Osteoblast (primary cell): ENCODE results near the gene CXXC1. TPM values are rescaled to one million over a fixed set of nuclear protein-coding genes. Genes with fewer than 3 reads are reported as not detected.
"Not testable (repeated sequence)": the region's sequence is repeated elsewhere in the genome, so short reads cannot be mapped to it uniquely, and the experiment has no call there.

Experiments
- DNase-seq: peaks from one replicate; pipeline ENCODE4 v3.0.0; 2011; ENCODE audit warnings: low spot score, mixed read lengths; ENCODE audit not compliant: insufficient read length; ENCODE audit errors: missing footprints
- H2AFZ ChIP-seq: 2 replicates; pipeline ENCODE4 v1.6.0; 2011; ENCODE audit warnings: mild to moderate bottlenecking, low read length
- H3K27ac ChIP-seq: 2 replicates; pipeline ENCODE4 v1.5.1; 2011; ENCODE audit warnings: mild to moderate bottlenecking, low read depth, low read length, moderate library complexity
- H3K27me3 ChIP-seq: 2 replicates; pipeline ENCODE4 v1.6.0; 2012; ENCODE audit warnings: mild to moderate bottlenecking, control low read depth, inconsistent platforms, low read length, moderate library complexity; ENCODE audit not compliant: insufficient read depth
- H3K36me3 ChIP-seq: 2 replicates; pipeline ENCODE4 v1.5.1; 2011; ENCODE audit warnings: mild to moderate bottlenecking, low read length, control low read depth, moderate library complexity; ENCODE audit not compliant: insufficient read depth
- H3K4me1 ChIP-seq: 2 replicates; pipeline ENCODE4 v1.5.1; 2011; ENCODE audit warnings: mild to moderate bottlenecking, low read length, control low read depth, moderate library complexity; ENCODE audit not compliant: insufficient read depth
- H3K4me2 ChIP-seq: 2 replicates; pipeline ENCODE4 v1.6.0; 2011; ENCODE audit warnings: mild to moderate bottlenecking, low read length; ENCODE audit not compliant: insufficient read depth
- H3K4me3 ChIP-seq: fragments of 200-600 bp; sonication (generic); 3 replicates; pipeline ENCODE4 v1.5.1; 2012; ENCODE audit warnings: mild to moderate bottlenecking, low read length, inconsistent platforms; ENCODE audit not compliant: insufficient read depth
- H3K79me2 ChIP-seq: 2 replicates; pipeline ENCODE4 v1.6.0; 2012; ENCODE audit warnings: mild to moderate bottlenecking, low read length, control low read depth, inconsistent platforms; ENCODE audit not compliant: insufficient read depth
- H3K9me3 ChIP-seq: 2 replicates; pipeline ENCODE4 v1.5.1; 2011; ENCODE audit warnings: low read depth, low read length, control low read depth
- H4K20me1 ChIP-seq: 2 replicates; pipeline ENCODE4 v1.6.0; 2012; ENCODE audit warnings: mild to moderate bottlenecking, low read length, control low read depth; ENCODE audit not compliant: insufficient read depth
- CTCF ChIP-seq: IDR thresholded peaks from 2 replicates; pipeline ENCODE4 v1.5.1; 2011; ENCODE audit warnings: mild to moderate bottlenecking, low read depth, low read length, moderate library complexity; ENCODE audit errors: extremely low read depth
- total RNA-seq: library from RNA; depleted of rRNA; stranded (reverse); fragments of >200 nt; gene quantifications from 2 replicates; pipeline ENCODE4 v1.2.3, GENCODE V29; 2012

CXXC1 gene
- total RNA-seq, 1 donor = 33.3 TPM

GRCh38 chr18:50297621-50298442 lies 10.3 kb upstream of the CXXC1 start:
- H4K20me1 ChIP-seq = no peaks in the 10 kb centered on the region
- H3K9me3 ChIP-seq = no peaks in the 10 kb centered on the region
- no peak overlapping the region for H3K27ac ChIP-seq
- H3K4me2 ChIP-seq = peak overlapping the region; percentile 98
- no peak for TF ChIP-seq CTCF
- peak overlapping the region; percentile 95 for H2AFZ ChIP-seq
- H3K4me1 ChIP-seq = peaks cover 5% of the 10 kb centered on the region
- DNase-seq = peak; percentile 91
- H3K79me2 ChIP-seq = no peaks in the 10 kb centered on the region
- peak overlapping the region; percentile 71 for H3K4me3 ChIP-seq
- peaks cover 36% of the 10 kb centered on the region for H3K27me3 ChIP-seq
- no peaks in the 10 kb centered on the region for H3K36me3 ChIP-seq

- no peak for TF ChIP-seq CTCF
- H3K9me3 ChIP-seq = no peaks in the 10 kb centered on the region
- H2AFZ ChIP-seq = no peak overlapping the region
- H4K20me1 ChIP-seq = no peaks in the 10 kb centered on the region
- H3K4me1 ChIP-seq = peaks cover 5% of the 10 kb centered on the region
- no peak overlapping the region for H3K4me2 ChIP-seq
- peaks cover 1% of the 10 kb centered on the region for H3K79me2 ChIP-seq
- H3K27me3 ChIP-seq = peaks cover 19% of the 10 kb centered on the region
- no peak for DNase-seq
- no peaks in the 10 kb centered on the region for H3K36me3 ChIP-seq
- H3K4me3 ChIP-seq = no peak overlapping the region
- H3K27ac ChIP-seq = no peak overlapping the region
Measured at GRCh38 chr18:50293039-50293438, 5.5 kb upstream of the CXXC1 start.

- Histone ChIP-seq H3K4me3 (no peak overlapping the region), H3K79me2 (peaks cover 15% of the 10 kb centered on the region), H3K27me3 (peaks cover 6% of the 10 kb centered on the region), H4K20me1 (no peaks in the 10 kb centered on the region), H3K27ac (no peak overlapping the region), H3K4me2 (no peak overlapping the region), H3K36me3 (peaks cover 11% of the 10 kb centered on the region), H3K4me1 (peaks cover 2% of the 10 kb centered on the region), H3K9me3 (no peaks in the 10 kb centered on the region), H2AFZ (no peak overlapping the region)
- TF ChIP-seq CTCF = no peak
- DNase-seq = no peak
Measured at GRCh38 chr18:50289108-50289443, 1.6 kb upstream of the CXXC1 start.

- H4K20me1 ChIP-seq, DNase-seq, H3K4me1 ChIP-seq: not testable (repeated sequence)
Measured at GRCh38 chr18:50288348-50289107, 1.0 kb upstream of the CXXC1 start.

More at GRCh38 chr18:50288348-50289107, 1.0 kb upstream of the CXXC1 start:
- not testable (repeated sequence) for H3K9me3 ChIP-seq, H3K27me3 ChIP-seq
- peak overlapping the region; percentile 100 for H2AFZ ChIP-seq
- peaks cover 15% of the 10 kb centered on the region for H3K79me2 ChIP-seq
- peak overlapping the region; percentile 97 for H3K4me3 ChIP-seq
- peak overlapping the region; percentile 99 for H3K4me2 ChIP-seq
- H3K36me3 ChIP-seq = peaks cover 14% of the 10 kb centered on the region
- H3K27ac ChIP-seq = peak overlapping the region; percentile 50
